ENCODE data around the gene PHACTR4. TPM values are rescaled to one million over a fixed set of nuclear protein-coding genes. Genes with fewer than 3 reads are reported as not detected.
"Not testable (repeated sequence)": the region's sequence is repeated elsewhere in the genome, so short reads cannot be mapped to it uniquely, and the experiment has no call there.

PHACTR4 gene
- total and polyA plus RNA-seq, 10 of the 15 experiments (the other 5 are each of a cell fraction or from before 2014, with no cell fraction given): 8.9 to 34.2 (median 12.5) TPM

DNA sequence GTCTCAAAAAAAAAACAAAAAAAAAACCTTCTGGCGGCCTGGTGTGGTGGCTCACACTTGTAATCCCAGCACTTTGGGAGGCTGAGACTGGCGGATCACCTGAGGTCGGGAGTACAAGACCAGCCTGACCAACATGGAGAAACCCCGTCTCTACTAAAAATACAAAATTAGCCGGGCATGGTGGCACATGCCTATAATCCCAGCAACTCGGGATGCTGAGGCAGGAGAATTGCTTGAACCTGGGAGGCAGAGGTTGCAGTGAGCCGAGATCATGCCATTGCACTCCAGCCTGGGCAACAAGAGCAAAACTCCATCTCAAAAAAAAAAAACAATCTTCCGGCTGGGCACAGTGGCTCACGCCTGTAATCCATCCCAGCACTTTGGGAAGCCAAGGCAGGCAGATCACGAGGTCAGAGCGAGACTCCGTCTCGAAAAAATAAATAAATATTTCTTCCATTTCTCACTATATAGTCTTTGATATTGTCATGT lies 144.9 kb downstream of the PHACTR4 start:
- H2AFZ ChIP-seq (ENCODE audit: control insufficient read depth, low read depth, low read length); H3K9me3 ChIP-seq (replicated peaks; ENCODE audit: control insufficient read depth, insufficient read depth, low read length); FAIRE-seq; H3K4me2 ChIP-seq (ENCODE audit: control insufficient read depth, insufficient read depth); H3K27me3 ChIP-seq (replicated peaks in 1 of 2; ENCODE audit: control insufficient read depth in 2 of 2, insufficient read depth in 2 of 2, low read length in 1 of 2); H3K27ac ChIP-seq (ENCODE audit: control insufficient read depth, insufficient read depth); in situ Hi-C loops (cut with MboI); DNase-seq (ENCODE audit: low read depth, low spot score); ATAC-seq; H3K4me3 ChIP-seq; H3K9ac ChIP-seq (ENCODE audit: control insufficient read depth, insufficient read depth, low read length); BruUV-seq (replicated peaks); H4K20me1 ChIP-seq (ENCODE audit: control insufficient read depth, insufficient read depth): not testable (repeated sequence)
- RAD21 ChIA-PET (ENCODE audit: unreplicated experiment): interaction anchor here (4.4 kb wide), 1 partner anchor 88 kb away, joined by 32 read pairs; no protein-coding TSS in a partner anchor
- SMC1A ChIA-PET (ENCODE audit: uncharacterized antibody, unreplicated experiment): interaction anchor here (3.3 to 8.4 kb wide), 2 partner anchors 88 kb away, joined by 15 to 57 read pairs; no protein-coding TSS in a partner anchor
- CTCF ChIA-PET: interaction anchor here (8.9 kb wide), 1 partner anchor 89 kb away, joined by 58 read pairs; no protein-coding TSS in a partner anchor
- intact Hi-C loops (cut with micrococcal nuclease; ENCODE audit: unreplicated experiment): loop anchor here (5.0 kb wide), 1 partner anchor 223 kb away; the partner anchor contains the start of gene YTHDF2
- POLR2A ChIA-PET: interaction anchor here (0.7 kb wide), 2 partner anchors 64 to 152 kb away, joined by 3 to 4 read pairs; no protein-coding TSS in a partner anchor
- 89% methylated on average over 13 of the region's 13 CpGs for WGBS (ENCODE audit: insufficient coverage, insufficient replicate concordance, low lambda C conversion rate, missing lambda C conversion rate)
- Histone ChIP-seq H3K4me1 (ENCODE audit: control insufficient read depth, insufficient read depth, low read length) (peaks cover 19% of the 10 kb centered on the region), H3K79me2 (ENCODE audit: control insufficient read depth, insufficient read depth, low read length) (peaks cover 28% of the 10 kb centered on the region), H3K36me3 (ENCODE audit: control insufficient read depth in 2 of 2, insufficient read depth in 2 of 2, low read length in 1 of 2) (peaks cover 10 to 13% of the 10 kb centered on the region in 2 experiments)

DNA sequence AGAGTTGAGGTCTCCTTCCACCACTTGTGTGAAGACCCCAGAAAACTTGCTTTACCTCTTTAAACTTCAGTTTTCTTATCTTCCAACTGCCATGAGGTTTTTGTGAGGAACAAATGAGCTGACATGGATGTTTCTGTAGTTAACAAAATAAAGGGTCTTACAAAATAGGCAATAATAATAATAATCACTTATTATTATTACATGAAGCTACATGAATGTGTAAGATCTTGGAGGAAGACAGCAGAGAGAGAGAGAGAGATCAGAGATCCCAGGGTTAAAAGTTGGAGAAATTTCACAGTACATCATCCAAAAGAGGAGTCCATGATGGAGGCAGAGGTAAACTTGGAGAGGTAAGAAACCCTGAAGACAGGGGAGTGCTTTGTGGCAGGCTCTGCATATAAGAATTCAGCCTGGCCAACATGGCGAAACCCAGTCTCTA lies 147.0 kb downstream of the PHACTR4 start:
- no peak for FAIRE-seq
- ChIA-PET CTCF (interaction anchor here (0.7 to 8.0 kb wide), 12 partner anchors 9 to 268 kb away, joined by 3 to 95 read pairs (median 4); no protein-coding TSS in a partner anchor), POLR2A (interaction anchor here (0.6 to 3.2 kb wide), 10 partner anchors 8 to 657 kb away, joined by 4 to 21 read pairs (median 5); partner anchors contain the start of genes RCC1 and RNU11), RAD21 (ENCODE audit: unreplicated experiment) (interaction anchor here (0.7 to 4.4 kb wide), 7 partner anchors 86 to 360 kb away, joined by 3 to 32 read pairs (median 4); no protein-coding TSS in a partner anchor), SMC1A (ENCODE audit: uncharacterized antibody, unreplicated experiment) (interaction anchor here (0.6 to 8.4 kb wide), 7 partner anchors 63 to 268 kb away, joined by 3 to 57 read pairs (median 4); partner anchors contain the start of gene RNU11)
- no peak for DNase-seq (ENCODE audit: low read depth, low spot score)
- intact Hi-C loops (cut with micrococcal nuclease; ENCODE audit: unreplicated experiment): loop anchor here (5.0 kb wide), 2 partner anchors 99 to 126 kb away; partner anchors contain the start of gene TAF12
- Histone ChIP-seq H3K79me2 (ENCODE audit: control insufficient read depth, insufficient read depth, low read length) (peaks cover 30% of the 10 kb centered on the region), H3K4me2 (ENCODE audit: control insufficient read depth, insufficient read depth) (no peak overlapping the region), H3K27ac (ENCODE audit: control insufficient read depth, insufficient read depth) (no peak overlapping the region), H3K27me3 (replicated peaks in 1 of 2; ENCODE audit: control insufficient read depth in 2 of 2, insufficient read depth in 2 of 2, low read length in 1 of 2) (no peaks in the 10 kb centered on the region), H4K20me1 (ENCODE audit: control insufficient read depth, insufficient read depth) (no peaks in the 10 kb centered on the region; the same call in 1 of the 2 replicates), H3K9me3 (replicated peaks; ENCODE audit: control insufficient read depth, insufficient read depth, low read length) (no peaks in the 10 kb centered on the region), H3K9ac (ENCODE audit: control insufficient read depth, insufficient read depth, low read length) (no peak overlapping the region), H2AFZ (ENCODE audit: control insufficient read depth, low read depth, low read length) (no peak overlapping the region; the same call in 1 of the 2 replicates), H3K36me3 (ENCODE audit: control insufficient read depth in 2 of 2, insufficient read depth in 2 of 2, low read length in 1 of 2) (no peaks in the 10 kb centered on the region; a peak in 3 of 4 replicates), H3K4me1 (ENCODE audit: control insufficient read depth, insufficient read depth, low read length) (peaks cover 18% of the 10 kb centered on the region), H3K4me3 (no peak overlapping the region)
- 92% methylated on average over 1 of the region's 1 CpG for WGBS (ENCODE audit: insufficient coverage, insufficient replicate concordance, low lambda C conversion rate, missing lambda C conversion rate)
- in situ Hi-C loops (cut with MboI): loop anchor here (5.0 kb wide), 2 partner anchors 86 to 361 kb away; no protein-coding TSS in a partner anchor
- no TSS peak for BruUV-seq (replicated peaks)
- ATAC-seq: no peak
- TF ChIP-seq STAT1 (conservative IDR thresholded peaks at IDR 0.05) (no peak), JUND (IDR thresholded peaks at IDR 0.05; ENCODE audit: low read depth, low read length) (no peak), JUNB (IDR thresholded peaks at IDR 0.05) (no peak), POLR2A (IDR thresholded peaks at IDR 0.05; ENCODE audit: low read depth, low read length) (no peak), ZNF24 (IDR thresholded peaks at IDR 0.05) (no peak), BCL11A (IDR thresholded peaks at IDR 0.05; ENCODE audit: low read depth, low read length) (no peak)
- TF ChIP-seq, protein P1, sequence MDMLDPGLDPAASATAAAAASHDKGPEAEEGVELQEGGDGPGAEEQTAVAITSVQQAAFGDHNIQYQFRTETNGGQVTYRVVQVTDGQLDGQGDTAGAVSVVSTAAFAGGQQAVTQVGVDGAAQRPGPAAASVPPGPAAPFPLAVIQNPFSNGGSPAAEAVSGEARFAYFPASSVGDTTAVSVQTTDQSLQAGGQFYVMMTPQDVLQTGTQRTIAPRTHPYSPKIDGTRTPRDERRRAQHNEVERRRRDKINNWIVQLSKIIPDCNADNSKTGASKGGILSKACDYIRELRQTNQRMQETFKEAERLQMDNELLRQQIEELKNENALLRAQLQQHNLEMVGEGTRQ (IDR thresholded peaks at IDR 0.05; ENCODE audit: borderline replicate concordance, low read depth, low read length): no peak
- TF ChIP-seq, protein P2, sequence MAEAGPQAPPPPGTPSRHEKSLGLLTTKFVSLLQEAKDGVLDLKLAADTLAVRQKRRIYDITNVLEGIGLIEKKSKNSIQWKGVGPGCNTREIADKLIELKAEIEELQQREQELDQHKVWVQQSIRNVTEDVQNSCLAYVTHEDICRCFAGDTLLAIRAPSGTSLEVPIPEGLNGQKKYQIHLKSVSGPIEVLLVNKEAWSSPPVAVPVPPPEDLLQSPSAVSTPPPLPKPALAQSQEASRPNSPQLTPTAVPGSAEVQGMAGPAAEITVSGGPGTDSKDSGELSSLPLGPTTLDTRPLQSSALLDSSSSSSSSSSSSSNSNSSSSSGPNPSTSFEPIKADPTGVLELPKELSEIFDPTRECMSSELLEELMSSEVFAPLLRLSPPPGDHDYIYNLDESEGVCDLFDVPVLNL (IDR thresholded peaks at IDR 0.05; ENCODE audit: low read depth, low read length): no peak
- TF ChIP-seq, protein P3, sequence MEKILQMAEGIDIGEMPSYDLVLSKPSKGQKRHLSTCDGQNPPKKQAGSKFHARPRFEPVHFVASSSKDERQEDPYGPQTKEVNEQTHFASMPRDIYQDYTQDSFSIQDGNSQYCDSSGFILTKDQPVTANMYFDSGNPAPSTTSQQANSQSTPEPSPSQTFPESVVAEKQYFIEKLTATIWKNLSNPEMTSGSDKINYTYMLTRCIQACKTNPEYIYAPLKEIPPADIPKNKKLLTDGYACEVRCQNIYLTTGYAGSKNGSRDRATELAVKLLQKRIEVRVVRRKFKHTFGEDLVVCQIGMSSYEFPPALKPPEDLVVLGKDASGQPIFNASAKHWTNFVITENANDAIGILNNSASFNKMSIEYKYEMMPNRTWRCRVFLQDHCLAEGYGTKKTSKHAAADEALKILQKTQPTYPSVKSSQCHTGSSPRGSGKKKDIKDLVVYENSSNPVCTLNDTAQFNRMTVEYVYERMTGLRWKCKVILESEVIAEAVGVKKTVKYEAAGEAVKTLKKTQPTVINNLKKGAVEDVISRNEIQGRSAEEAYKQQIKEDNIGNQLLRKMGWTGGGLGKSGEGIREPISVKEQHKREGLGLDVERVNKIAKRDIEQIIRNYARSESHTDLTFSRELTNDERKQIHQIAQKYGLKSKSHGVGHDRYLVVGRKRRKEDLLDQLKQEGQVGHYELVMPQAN (conservative IDR thresholded peaks at IDR 0.05): no peak
- TF ChIP-seq, protein P4, sequence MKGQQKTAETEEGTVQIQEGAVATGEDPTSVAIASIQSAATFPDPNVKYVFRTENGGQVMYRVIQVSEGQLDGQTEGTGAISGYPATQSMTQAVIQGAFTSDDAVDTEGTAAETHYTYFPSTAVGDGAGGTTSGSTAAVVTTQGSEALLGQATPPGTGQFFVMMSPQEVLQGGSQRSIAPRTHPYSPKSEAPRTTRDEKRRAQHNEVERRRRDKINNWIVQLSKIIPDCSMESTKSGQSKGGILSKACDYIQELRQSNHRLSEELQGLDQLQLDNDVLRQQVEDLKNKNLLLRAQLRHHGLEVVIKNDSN (IDR thresholded peaks at IDR 0.05; ENCODE audit: borderline replicate concordance, extremely low read length, insufficient read depth, low read depth, low read length): no peak
